Fibroblast of lung (primary cell): ENCODE data around the gene ADAMTS19.
"Not testable (repeated sequence)": the region's sequence is repeated elsewhere in the genome, so short reads cannot be mapped to it uniquely, and the experiment has no call there.

Source experiments
- EZH2 ChIP-seq: IDR thresholded peaks from 2 replicates; pipeline ENCODE4 v1.5.1; 2012; ENCODE audit warnings: low read length, control low read depth, mild to moderate bottlenecking; ENCODE audit errors: missing control alignments
- TF ChIP-seq, protein P1 (sequence below), 2 donors: IDR thresholded peaks in 1 of 2; conservative IDR thresholded peaks in 1 of 2; 1 replicate in 1 of 2; 2 replicates in 1 of 2; pipeline ENCODE4 v1.5.1; 2011 to 2012; ENCODE audit warnings: low read length in 2 of 2, control low read depth in 1 of 2, inconsistent platforms in 1 of 2, low read depth in 1 of 2, mild to moderate bottlenecking in 1 of 2

DNA sequence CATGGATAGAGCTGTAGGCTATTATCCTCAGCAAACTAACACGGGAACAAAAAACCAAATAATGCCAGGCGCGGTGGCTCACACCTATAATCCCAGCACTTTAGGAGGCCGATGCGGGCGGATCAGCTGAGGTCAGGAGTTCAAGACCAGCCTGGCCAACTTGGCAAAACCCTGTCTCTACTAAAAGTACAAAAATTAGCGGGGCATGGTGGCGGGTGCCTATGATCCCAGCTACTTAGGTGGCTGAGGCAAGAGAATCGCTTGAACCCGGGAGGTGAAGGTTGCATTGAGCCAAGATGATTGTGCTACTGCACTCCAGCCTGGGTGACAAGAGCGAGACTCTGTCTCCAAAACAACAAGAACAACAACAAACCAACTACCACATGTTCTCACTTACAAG, 177.4 kb downstream of the ADAMTS19 start:
- TF ChIP-seq, protein P1, sequence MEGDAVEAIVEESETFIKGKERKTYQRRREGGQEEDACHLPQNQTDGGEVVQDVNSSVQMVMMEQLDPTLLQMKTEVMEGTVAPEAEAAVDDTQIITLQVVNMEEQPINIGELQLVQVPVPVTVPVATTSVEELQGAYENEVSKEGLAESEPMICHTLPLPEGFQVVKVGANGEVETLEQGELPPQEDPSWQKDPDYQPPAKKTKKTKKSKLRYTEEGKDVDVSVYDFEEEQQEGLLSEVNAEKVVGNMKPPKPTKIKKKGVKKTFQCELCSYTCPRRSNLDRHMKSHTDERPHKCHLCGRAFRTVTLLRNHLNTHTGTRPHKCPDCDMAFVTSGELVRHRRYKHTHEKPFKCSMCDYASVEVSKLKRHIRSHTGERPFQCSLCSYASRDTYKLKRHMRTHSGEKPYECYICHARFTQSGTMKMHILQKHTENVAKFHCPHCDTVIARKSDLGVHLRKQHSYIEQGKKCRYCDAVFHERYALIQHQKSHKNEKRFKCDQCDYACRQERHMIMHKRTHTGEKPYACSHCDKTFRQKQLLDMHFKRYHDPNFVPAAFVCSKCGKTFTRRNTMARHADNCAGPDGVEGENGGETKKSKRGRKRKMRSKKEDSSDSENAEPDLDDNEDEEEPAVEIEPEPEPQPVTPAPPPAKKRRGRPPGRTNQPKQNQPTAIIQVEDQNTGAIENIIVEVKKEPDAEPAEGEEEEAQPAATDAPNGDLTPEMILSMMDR (conservative IDR thresholded peaks at IDR 0.05 in 1 of 2, IDR thresholded peaks at IDR 0.05 in 1 of 2; ENCODE audit: low read depth in 1 of 2, low read length in 2 of 2) = not testable (repeated sequence)
- not testable (repeated sequence) for TF ChIP-seq EZH2
